Adipocyte (in vitro differentiated cells): ENCODE results near the gene PARK7.

Source experiments
- DNase-seq: peaks from one replicate; pipeline ENCODE4 v3.0.0-alpha.2; 2015; ENCODE audit warnings: low read depth
- H3K27me3 ChIP-seq: replicated peaks from 2 replicates; pipeline ENCODE4 v1.7.0; 2013; ENCODE audit warnings: mild to moderate bottlenecking, low read length, moderate library complexity; ENCODE audit not compliant: control insufficient read depth, insufficient read depth
- H3K36me3 ChIP-seq: 2 replicates; pipeline ENCODE4 v1.7.0; 2013; ENCODE audit warnings: low read length, mild to moderate bottlenecking, moderate library complexity; ENCODE audit not compliant: control insufficient read depth, insufficient read depth, severe bottlenecking
- H3K4me1 ChIP-seq: 2 replicates; pipeline ENCODE4 v1.7.0; 2013; ENCODE audit warnings: mild to moderate bottlenecking, low read length, moderate library complexity; ENCODE audit not compliant: control insufficient read depth, insufficient read depth
- H3K4me3 ChIP-seq: 2 replicates; pipeline ENCODE4 v1.7.0; 2013; ENCODE audit warnings: mild to moderate bottlenecking, low read length, moderate library complexity
- H3K9ac ChIP-seq: 2 replicates; pipeline ENCODE4 v1.7.0; 2013; ENCODE audit warnings: mild to moderate bottlenecking, low read length, moderate library complexity
- H3K9me3 ChIP-seq: 2 replicates; pipeline ENCODE4 v1.7.0; 2013; ENCODE audit warnings: mild to moderate bottlenecking, low read length, moderate library complexity; ENCODE audit not compliant: control insufficient read depth

PARK7 gene

DNA sequence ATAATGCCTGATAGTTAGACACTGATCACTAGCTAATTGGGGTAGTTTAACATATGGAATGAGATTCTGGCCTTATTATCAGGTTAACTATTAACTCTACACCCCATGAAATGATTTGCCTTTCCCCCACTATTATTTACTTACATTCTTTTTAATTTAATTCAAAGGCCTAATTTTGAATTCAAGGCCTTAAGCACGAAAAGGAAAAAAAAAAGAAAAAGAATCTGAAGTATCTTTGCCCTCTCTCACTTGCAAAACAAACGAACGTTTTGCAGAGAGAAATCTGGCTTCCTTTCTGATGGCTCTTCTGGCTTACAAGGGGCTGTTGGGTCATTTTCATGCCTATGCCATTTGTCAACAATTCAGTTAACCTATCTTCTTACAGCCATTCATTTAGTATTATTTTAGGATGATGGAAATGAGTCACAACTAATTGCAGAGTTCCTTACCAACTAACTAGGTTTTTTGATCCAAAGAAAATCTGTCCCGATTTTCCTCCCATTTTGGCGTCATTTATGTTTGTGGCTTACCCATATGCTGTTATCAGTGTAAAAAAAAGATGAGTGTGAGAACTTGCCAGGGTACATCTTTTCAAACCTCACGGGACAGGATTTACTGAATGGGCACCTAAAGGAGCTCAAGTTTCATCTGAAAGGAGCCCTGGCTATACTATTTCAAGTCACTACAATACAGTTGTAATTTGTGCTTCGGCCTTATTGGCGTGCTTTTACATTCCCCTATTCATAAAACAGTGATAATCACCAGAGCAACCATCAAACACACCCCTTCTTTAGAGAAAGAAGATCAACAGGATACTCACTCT, 66.4 kb downstream of the PARK7 start:
- peak; percentile 82 for DNase-seq
- H3K27me3 ChIP-seq: no peaks in the 10 kb centered on the region
- no peaks in the 10 kb centered on the region for H3K9me3 ChIP-seq
- no peaks in the 10 kb centered on the region for H3K36me3 ChIP-seq
- H3K9ac ChIP-seq: peak overlapping the region; percentile 92
- H3K4me1 ChIP-seq: peaks cover 36% of the 10 kb centered on the region
- peak overlapping the region; percentile 97 for H3K4me3 ChIP-seq

DNA sequence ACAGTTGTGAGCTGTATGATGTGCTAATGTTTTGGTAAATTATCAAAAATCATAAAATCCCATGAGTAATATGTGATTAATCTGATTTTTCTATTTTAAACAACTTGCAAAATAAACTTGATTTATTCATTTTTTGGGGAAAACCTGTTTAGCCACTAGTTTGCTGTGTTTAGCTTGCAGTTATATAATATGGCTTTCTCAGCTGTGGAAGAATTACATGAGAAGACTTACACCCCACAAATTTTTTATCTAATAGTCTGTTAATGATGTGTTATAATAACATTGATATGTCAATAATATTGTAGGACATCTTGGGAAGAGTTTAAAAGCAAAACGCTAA, 67.0 kb downstream of the PARK7 start:
- Histone ChIP-seq H3K4me3 (peak overlapping the region; percentile 59), H3K27me3 (no peaks in the 10 kb centered on the region), H3K4me1 (peaks cover 31% of the 10 kb centered on the region), H3K36me3 (no peaks in the 10 kb centered on the region), H3K9me3 (no peaks in the 10 kb centered on the region), H3K9ac (peak overlapping the region; percentile 92)
- DNase-seq: no peak

DNA sequence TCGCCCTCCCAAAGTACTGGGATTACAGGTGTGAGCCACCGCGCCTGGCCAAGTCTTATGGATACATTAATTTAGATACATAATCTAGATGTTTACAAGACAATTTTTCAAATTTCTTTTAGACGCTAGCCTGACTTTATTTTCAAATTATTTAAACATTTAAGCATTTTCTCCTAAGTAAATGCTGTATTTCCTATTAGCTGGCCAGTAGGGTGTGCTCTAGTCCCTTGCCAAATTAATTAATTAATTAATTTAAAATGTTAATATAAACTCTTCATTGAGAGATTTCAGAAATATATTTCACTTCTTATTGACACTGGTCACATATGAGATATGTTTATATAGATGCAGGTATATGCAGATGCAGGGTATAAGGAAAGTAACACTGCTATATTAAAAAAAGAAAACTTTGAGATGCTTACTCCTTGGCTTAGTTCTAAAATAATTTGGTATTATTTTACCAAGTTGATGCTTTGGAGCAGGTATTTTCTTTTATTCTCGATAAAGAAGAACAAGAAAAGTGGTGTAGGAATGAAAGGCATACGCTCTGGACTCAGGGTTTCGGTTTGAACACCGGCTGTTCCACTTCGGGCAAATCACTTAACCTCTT, 69.8 kb downstream of the PARK7 start:
- H3K9me3 ChIP-seq: no peaks in the 10 kb centered on the region
- no peaks in the 10 kb centered on the region for H3K27me3 ChIP-seq
- DNase-seq: peak; percentile 70
- H3K9ac ChIP-seq: no peak overlapping the region
- H3K36me3 ChIP-seq: no peaks in the 10 kb centered on the region
- H3K4me1 ChIP-seq: peaks cover 29% of the 10 kb centered on the region
- no peak overlapping the region for H3K4me3 ChIP-seq

- no peaks in the 10 kb centered on the region for H3K36me3 ChIP-seq
- H3K4me3 ChIP-seq: no peak overlapping the region
- no peak overlapping the region for H3K9ac ChIP-seq
- no peaks in the 10 kb centered on the region for H3K27me3 ChIP-seq
- DNase-seq: peak; percentile 16
- H3K4me1 ChIP-seq: peaks cover 19% of the 10 kb centered on the region
- H3K9me3 ChIP-seq: no peaks in the 10 kb centered on the region
Measured at GRCh38 chr1:8032366-8032910, 70.9 kb downstream of the PARK7 start.

- no peaks in the 10 kb centered on the region for H3K36me3 ChIP-seq
- H3K9me3 ChIP-seq: no peaks in the 10 kb centered on the region
- H3K27me3 ChIP-seq: no peaks in the 10 kb centered on the region
- no peak overlapping the region for H3K4me3 ChIP-seq
- DNase-seq: no peak
- no peak overlapping the region for H3K9ac ChIP-seq
- peaks cover 12% of the 10 kb centered on the region for H3K4me1 ChIP-seq
Measured at GRCh38 chr1:8033322-8033721, 71.8 kb downstream of the PARK7 start.
